ENCODE measurements around the gene PODXL2.

PODXL2 gene

GRCh38 chr3:127644641-127645370 lies 15.8 kb downstream of the PODXL2 start:
- TF ChIP-seq CTCF (IDR thresholded peaks at IDR 0.05; ENCODE audit: extremely low read depth, missing control alignments): no peak

GRCh38 chr3:127645371-127646015 lies 16.5 kb downstream of the PODXL2 start:
- DNase-seq (ENCODE audit: low spot score): no peak

More at GRCh38 chr3:127644641-127645370, 15.8 kb downstream of the PODXL2 start:
- DNase-seq (ENCODE audit: low spot score): no peak

GRCh38 chr3:127646501-127647046 lies 17.6 kb downstream of the PODXL2 start:
- no peak for TF ChIP-seq CTCF (IDR thresholded peaks at IDR 0.05; ENCODE audit: extremely low read depth, missing control alignments)
- no peak for DNase-seq (ENCODE audit: low spot score)

More at GRCh38 chr3:127645371-127646015, 16.5 kb downstream of the PODXL2 start:
- TF ChIP-seq CTCF (IDR thresholded peaks at IDR 0.05; ENCODE audit: extremely low read depth, missing control alignments): no peak

- DNase-seq (ENCODE audit: low spot score): no peak
- no peak for TF ChIP-seq CTCF (IDR thresholded peaks at IDR 0.05; ENCODE audit: extremely low read depth, missing control alignments)
Observed at GRCh38 chr3:127647166-127647844, 18.3 kb downstream of the PODXL2 start.

GRCh38 chr3:127647845-127648204 lies 18.8 kb downstream of the PODXL2 start:
- DNase-seq (ENCODE audit: low spot score): no peak
- no peak for TF ChIP-seq CTCF (IDR thresholded peaks at IDR 0.05; ENCODE audit: extremely low read depth, missing control alignments)

GRCh38 chr3:127650236-127650635 lies 21.3 kb downstream of the PODXL2 start:
- DNase-seq (ENCODE audit: low spot score): no peak

More at GRCh38 chr3:127650236-127650635, 21.3 kb downstream of the PODXL2 start:
- no peak for TF ChIP-seq CTCF (IDR thresholded peaks at IDR 0.05; ENCODE audit: extremely low read depth, missing control alignments)

All from GM20000 (cell line).